ENCODE results near the gene HNRNPR.

HNRNPR gene

DNA sequence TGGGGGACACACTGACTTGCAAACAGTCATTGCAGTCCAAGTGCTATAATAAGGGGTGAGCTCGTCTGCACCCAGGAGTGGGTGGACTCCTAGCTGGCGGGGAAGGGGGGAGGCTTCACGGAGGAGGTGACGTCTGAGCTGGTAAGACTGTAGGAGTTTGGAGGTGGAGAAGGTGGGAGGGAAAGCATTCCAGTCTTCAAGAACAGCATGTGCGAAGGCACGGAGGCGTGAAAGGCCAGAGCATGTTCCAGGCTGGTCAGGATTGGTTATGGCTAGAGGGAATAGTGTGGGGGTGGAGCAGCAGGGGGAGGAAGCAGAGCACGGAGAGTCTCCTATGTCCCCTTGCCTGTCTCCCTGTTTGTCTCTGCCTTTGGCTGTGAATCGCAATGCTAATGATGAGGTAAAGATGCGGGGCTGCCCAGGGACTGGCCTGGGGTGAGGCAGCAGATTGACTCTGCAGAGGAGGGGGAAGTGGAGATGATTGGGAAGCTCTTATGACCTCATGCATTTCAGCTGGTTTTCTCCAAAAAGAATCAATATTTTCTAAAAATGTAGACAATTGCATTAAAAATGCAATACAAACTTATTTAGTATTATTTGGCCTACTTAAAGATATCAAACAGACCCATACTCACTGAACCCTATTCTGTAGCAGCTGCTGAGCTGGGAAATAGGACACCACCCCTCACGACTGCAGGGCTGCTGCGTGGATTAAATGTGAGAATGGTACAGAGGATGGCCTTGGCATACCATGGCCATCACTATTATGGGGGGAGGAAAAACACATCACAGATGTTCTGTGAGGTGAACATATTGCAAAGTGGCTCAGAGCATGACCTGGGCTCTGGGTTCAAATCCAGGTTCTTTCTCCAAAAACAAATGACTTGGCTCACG, 28.1 kb upstream of the HNRNPR start:
- H4K20me1 ChIP-seq (ENCODE audit: insufficient read depth, low read length), result no peaks in the 10 kb centered on the region
- TF ChIP-seq, protein P1, sequence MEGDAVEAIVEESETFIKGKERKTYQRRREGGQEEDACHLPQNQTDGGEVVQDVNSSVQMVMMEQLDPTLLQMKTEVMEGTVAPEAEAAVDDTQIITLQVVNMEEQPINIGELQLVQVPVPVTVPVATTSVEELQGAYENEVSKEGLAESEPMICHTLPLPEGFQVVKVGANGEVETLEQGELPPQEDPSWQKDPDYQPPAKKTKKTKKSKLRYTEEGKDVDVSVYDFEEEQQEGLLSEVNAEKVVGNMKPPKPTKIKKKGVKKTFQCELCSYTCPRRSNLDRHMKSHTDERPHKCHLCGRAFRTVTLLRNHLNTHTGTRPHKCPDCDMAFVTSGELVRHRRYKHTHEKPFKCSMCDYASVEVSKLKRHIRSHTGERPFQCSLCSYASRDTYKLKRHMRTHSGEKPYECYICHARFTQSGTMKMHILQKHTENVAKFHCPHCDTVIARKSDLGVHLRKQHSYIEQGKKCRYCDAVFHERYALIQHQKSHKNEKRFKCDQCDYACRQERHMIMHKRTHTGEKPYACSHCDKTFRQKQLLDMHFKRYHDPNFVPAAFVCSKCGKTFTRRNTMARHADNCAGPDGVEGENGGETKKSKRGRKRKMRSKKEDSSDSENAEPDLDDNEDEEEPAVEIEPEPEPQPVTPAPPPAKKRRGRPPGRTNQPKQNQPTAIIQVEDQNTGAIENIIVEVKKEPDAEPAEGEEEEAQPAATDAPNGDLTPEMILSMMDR (IDR thresholded peaks at IDR 0.05; ENCODE audit: low read length), result no peak
- no peak for TF ChIP-seq EZH2 (IDR thresholded peaks at IDR 0.05; ENCODE audit: borderline replicate concordance, low read length)
- peaks cover 29% of the 10 kb centered on the region for H3K4me1 ChIP-seq (ENCODE audit: insufficient read depth, low read length, severe bottlenecking)
- H2AFZ ChIP-seq (ENCODE audit: low read length), result no peak overlapping the region
- no peaks in the 10 kb centered on the region for H3K9me2 ChIP-seq (ENCODE audit: low read depth, low read length)
- no peak overlapping the region for H3K4me2 ChIP-seq (ENCODE audit: low read length)
- H3K36me3 ChIP-seq (ENCODE audit: insufficient read depth, low read length), result no peaks in the 10 kb centered on the region
- H3K79me2 ChIP-seq (ENCODE audit: insufficient read depth, low read length), result no peaks in the 10 kb centered on the region
- H3F3A ChIP-seq (ENCODE audit: insufficient read depth, low read length), result 0 out of 2 replicates have a peak, but pooled peaks cover 6% of the 10 kb centered on the region
- no peaks in the 10 kb centered on the region for H3K27me3 ChIP-seq (ENCODE audit: insufficient read depth, low read length)
- no peaks in the 10 kb centered on the region for H3K9me3 ChIP-seq (ENCODE audit: low read length)
- H3K4me3 ChIP-seq (ENCODE audit: low read depth, low read length, poor library complexity, severe bottlenecking), result no peak overlapping the region
- no peak overlapping the region for H3K27ac ChIP-seq (ENCODE audit: low read depth, low read length, poor library complexity, severe bottlenecking)
- no peak overlapping the region for H3K9ac ChIP-seq (ENCODE audit: low read length)

DNA sequence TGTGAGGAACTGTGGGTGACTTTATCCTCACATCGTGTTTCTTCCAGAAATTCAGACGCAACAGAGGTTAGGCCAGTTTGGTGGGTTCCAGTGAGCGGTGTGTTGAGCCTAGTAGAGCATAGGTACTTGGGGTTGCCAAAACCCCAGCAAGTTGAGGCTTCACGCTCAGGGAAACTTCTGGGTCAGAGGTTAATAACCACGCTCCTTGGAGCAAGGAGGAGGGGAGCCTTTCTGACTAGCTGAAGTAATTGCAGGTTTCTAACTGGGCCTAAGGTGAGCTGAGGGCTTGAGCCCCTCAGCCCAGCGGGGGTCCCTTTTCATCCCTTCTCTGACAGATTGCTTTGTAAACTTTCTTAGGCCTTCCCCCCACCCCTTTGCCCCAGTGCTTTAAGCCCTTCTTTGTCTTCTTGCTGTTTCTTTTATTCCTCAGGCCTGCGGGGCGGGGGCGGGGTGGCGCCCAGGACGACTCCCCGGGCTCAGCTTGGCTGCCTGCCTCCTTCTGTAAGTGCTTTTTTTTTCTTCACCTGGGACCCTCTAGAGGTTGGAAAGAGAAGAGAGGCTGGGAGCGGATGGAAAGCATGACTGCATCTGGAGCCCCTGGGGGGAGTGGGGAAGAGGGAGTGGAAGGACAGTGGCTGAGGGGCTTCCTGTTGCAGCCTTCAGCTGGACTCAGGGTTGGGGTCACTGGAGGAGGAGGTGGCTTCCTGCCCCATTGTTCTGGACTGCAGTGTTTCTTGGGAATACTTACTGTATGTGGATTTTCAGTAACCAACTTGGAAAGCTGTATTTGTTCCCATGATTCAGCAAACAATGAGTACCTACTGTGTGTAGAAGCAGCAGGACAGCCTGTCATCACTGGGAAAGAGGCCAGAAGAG, 26.9 kb upstream of the HNRNPR start:
- Histone ChIP-seq H3K27me3 (ENCODE audit: insufficient read depth, low read length) (no peaks in the 10 kb centered on the region), H3K4me3 (ENCODE audit: low read depth, low read length, poor library complexity, severe bottlenecking) (no peak overlapping the region), H3K9ac (ENCODE audit: low read length) (no peak overlapping the region)

DNA sequence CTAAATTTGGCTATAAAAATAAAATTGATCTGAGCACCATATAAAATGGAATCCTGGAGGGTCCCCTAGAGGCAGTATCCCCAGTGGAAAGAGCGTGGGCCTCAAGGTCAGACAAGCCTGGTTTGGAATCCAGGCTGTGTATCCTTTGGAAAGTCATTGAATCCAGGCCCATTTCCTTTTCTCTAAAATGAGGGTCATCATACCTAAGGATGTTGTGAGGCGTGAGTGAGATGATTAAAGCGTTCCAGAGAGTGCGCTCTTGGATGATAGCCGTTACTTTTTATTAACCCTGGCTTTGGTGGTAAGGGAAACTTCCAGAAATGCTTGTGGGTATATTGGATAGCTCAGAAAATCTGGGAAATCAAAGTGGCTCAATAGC, 26.2 kb upstream of the HNRNPR start:
- peaks cover 34% of the 10 kb centered on the region for H3K4me1 ChIP-seq (ENCODE audit: insufficient read depth, low read length, severe bottlenecking)
- H3K4me2 ChIP-seq (ENCODE audit: low read length), result peak overlapping the region; percentile 89; the same call in 1 of the 2 replicates
- H3K36me3 ChIP-seq (ENCODE audit: insufficient read depth, low read length), result peaks cover 11% of the 10 kb centered on the region
- H3K9ac ChIP-seq (ENCODE audit: low read length), result no peak overlapping the region
- H4K20me1 ChIP-seq (ENCODE audit: insufficient read depth, low read length), result no peaks in the 10 kb centered on the region
- no peak overlapping the region for H2AFZ ChIP-seq (ENCODE audit: low read length)
- no peaks in the 10 kb centered on the region for H3K27me3 ChIP-seq (ENCODE audit: insufficient read depth, low read length)
- no peak overlapping the region for H3K4me3 ChIP-seq (ENCODE audit: low read depth, low read length, poor library complexity, severe bottlenecking)
- H3F3A ChIP-seq (ENCODE audit: insufficient read depth, low read length), result 0 out of 2 replicates have a peak, but pooled peaks cover 6% of the 10 kb centered on the region
- H3K9me2 ChIP-seq (ENCODE audit: low read depth, low read length), result no peaks in the 10 kb centered on the region
- TF ChIP-seq, protein P1 (IDR thresholded peaks at IDR 0.05; ENCODE audit: low read length), result no peak
- no peak for TF ChIP-seq EZH2 (IDR thresholded peaks at IDR 0.05; ENCODE audit: borderline replicate concordance, low read length)
- no peaks in the 10 kb centered on the region for H3K79me2 ChIP-seq (ENCODE audit: insufficient read depth, low read length)
- 0 out of 2 replicates have a peak, but pooled peaks cover 2% of the 10 kb centered on the region for H3K9me3 ChIP-seq (ENCODE audit: low read length)
- no peak overlapping the region for H3K27ac ChIP-seq (ENCODE audit: low read depth, low read length, poor library complexity, severe bottlenecking)

More for the DNA sequence above, 26.9 kb upstream of the HNRNPR start:
- TF ChIP-seq, protein P1 (IDR thresholded peaks at IDR 0.05; ENCODE audit: low read length), result no peak
- TF ChIP-seq EZH2 (IDR thresholded peaks at IDR 0.05; ENCODE audit: borderline replicate concordance, low read length), result no peak
- Histone ChIP-seq H3K79me2 (ENCODE audit: insufficient read depth, low read length) (no peaks in the 10 kb centered on the region), H3F3A (ENCODE audit: insufficient read depth, low read length) (0 out of 2 replicates have a peak, but pooled peaks cover 6% of the 10 kb centered on the region), H3K9me2 (ENCODE audit: low read depth, low read length) (no peaks in the 10 kb centered on the region), H4K20me1 (ENCODE audit: insufficient read depth, low read length) (no peaks in the 10 kb centered on the region), H3K4me2 (ENCODE audit: low read length) (no peak overlapping the region), H3K27ac (ENCODE audit: low read depth, low read length, poor library complexity, severe bottlenecking) (no peak overlapping the region), H3K4me1 (ENCODE audit: insufficient read depth, low read length, severe bottlenecking) (peaks cover 34% of the 10 kb centered on the region), H2AFZ (ENCODE audit: low read length) (no peak overlapping the region), H3K36me3 (ENCODE audit: insufficient read depth, low read length) (peaks cover 8% of the 10 kb centered on the region), H3K9me3 (ENCODE audit: low read length) (0 out of 2 replicates have a peak, but pooled peaks cover 2% of the 10 kb centered on the region)
